Femur (tissue), 1 donor: Measurements from ENCODE around the gene ATP6V1G2.
"Not testable (repeated sequence)": the region's sequence is repeated elsewhere in the genome, so short reads cannot be mapped to it uniquely, and the experiment has no call there.

Source experiments
- DNase-seq: peaks from one replicate; pipeline ENCODE4 v3.0.0-alpha.2; 2017

ATP6V1G2 gene

GRCh38 chr6:31528307-31528777, 18.1 kb downstream of the ATP6V1G2 start:
- DNase-seq = no peak

GRCh38 chr6:31525932-31526591, 20.3 kb downstream of the ATP6V1G2 start:
- DNase-seq = no peak

- no peak for DNase-seq
Observed at GRCh38 chr6:31525553-31525931, 20.9 kb downstream of the ATP6V1G2 start.

- no peak for DNase-seq
Observed at GRCh38 chr6:31521835-31522234, 24.6 kb downstream of the ATP6V1G2 start.

GRCh38 chr6:31513456-31514165, 32.8 kb downstream of the ATP6V1G2 start:
- no peak for DNase-seq

- no peak for DNase-seq
Observed at GRCh38 chr6:31510007-31510406, 36.4 kb downstream of the ATP6V1G2 start.

- not testable (repeated sequence) for DNase-seq
Observed at GRCh38 chr6:31509036-31509435, 37.4 kb downstream of the ATP6V1G2 start.

- DNase-seq = no peak
Observed at GRCh38 chr6:31502586-31502985, 43.8 kb downstream of the ATP6V1G2 start.

- DNase-seq = not testable (repeated sequence)
Observed at GRCh38 chr6:31499648-31500047, 46.8 kb downstream of the ATP6V1G2 start.

- no peak for DNase-seq
Observed at GRCh38 chr6:31498748-31499147, 47.7 kb downstream of the ATP6V1G2 start.

GRCh38 chr6:31497531-31498476, 48.6 kb downstream of the ATP6V1G2 start, which contains the start of gene MICB:
MICB (plus strand) TSS chr6:31498145; CDS start chr6:31498194, 49 bp downstream.
- peak; percentile 67 for DNase-seq

- DNase-seq = not testable (repeated sequence)
Observed at GRCh38 chr6:31496826-31497225, 49.6 kb downstream of the ATP6V1G2 start.

- no peak for DNase-seq
Observed at GRCh38 chr6:31495580-31495979, 50.8 kb downstream of the ATP6V1G2 start.
